Esophagus muscularis mucosa (tissue), 4 donors: Measurements from ENCODE around the gene KIRREL3.

Source experiments
- CTCF ChIP-seq, 3 experiments: fragments of 200-600 bp in 2 of 3; fragments of 450-650 bp in 1 of 3; sonication (generic) in 2 of 3; IDR thresholded peaks; one replicate each; pipeline ENCODE4 v1.5.1; 2017 to 2019; ENCODE audit warnings: antibody characterized with exemption in 3 of 3, mild to moderate bottlenecking in 2 of 3, moderate library complexity in 1 of 3
- EP300 ChIP-seq: sonication (generic); formaldehyde crosslinking; IDR thresholded peaks from one replicate; pipeline ENCODE4 v1.6.1; 2017; ENCODE audit warnings: antibody characterized with exemption
- POLR2A ChIP-seq: fragments of 450-650 bp; IDR thresholded peaks from one replicate; pipeline ENCODE4 v1.6.1; 2017; ENCODE audit warnings: antibody characterized with exemption, moderate library complexity, mild to moderate bottlenecking, low read depth

DNA sequence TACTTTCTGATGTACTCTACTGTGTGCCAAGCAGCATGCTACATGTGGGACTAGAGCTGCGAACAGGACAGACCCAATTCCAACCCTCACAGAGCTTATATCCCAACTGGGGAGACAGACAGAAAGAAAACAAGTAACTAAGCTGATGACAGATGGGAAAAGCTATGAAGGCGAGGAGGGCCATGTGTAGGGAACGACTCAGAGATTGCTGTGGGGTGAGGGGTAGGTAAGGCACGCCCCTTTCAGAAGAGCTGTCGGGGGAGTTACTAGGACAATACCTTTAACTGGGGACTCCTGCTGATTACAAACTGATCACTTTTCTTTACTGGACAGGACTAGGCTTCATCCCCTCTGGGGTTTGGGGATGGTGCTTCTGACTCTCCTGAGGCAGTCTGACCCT lies 596.2 kb downstream of the KIRREL3 start:
- no peak for TF ChIP-seq EP300
- no peak for TF ChIP-seq POLR2A
- TF ChIP-seq CTCF (IDR thresholded peaks at IDR 0.05), result no peak
